Muscle layer of duodenum (tissue), 2 donors: Measurements from ENCODE around the gene SPRED3.
A peak's percentile ranks its signal among the peaks of the same experiment; 100 is the strongest.
"Not testable (repeated sequence)": the region's sequence is repeated elsewhere in the genome, so short reads cannot be mapped to it uniquely, and the experiment has no call there.

Experiments
- H3K27ac ChIP-seq: one replicate; pipeline ENCODE4 v1.7.0; 2013; ENCODE audit warnings: mild to moderate bottlenecking, low read length
- H3K27me3 ChIP-seq: one replicate; pipeline ENCODE4 v1.7.0; 2013; ENCODE audit warnings: low read depth, mild to moderate bottlenecking, control low read depth, low read length
- H3K36me3 ChIP-seq, 2 donors: one replicate each; pipeline ENCODE4 v1.7.0; 2013; ENCODE audit warnings: low read length in 2 of 2, control low read depth in 1 of 2, mild to moderate bottlenecking in 1 of 2; ENCODE audit not compliant: insufficient read depth in 2 of 2, control insufficient read depth in 1 of 2
- H3K4me1 ChIP-seq, 2 donors: one replicate each; pipeline ENCODE4 v1.7.0; 2013; ENCODE audit warnings: low read length in 2 of 2, mild to moderate bottlenecking in 2 of 2, control low read depth in 1 of 2, moderate library complexity in 1 of 2; ENCODE audit not compliant: insufficient read depth in 2 of 2, control insufficient read depth in 1 of 2
- H3K4me3 ChIP-seq, 2 donors: one replicate each; pipeline ENCODE4 v1.7.0; 2013; ENCODE audit warnings: low read length in 2 of 2, low read depth in 1 of 2, mild to moderate bottlenecking in 1 of 2
- H3K9me3 ChIP-seq, 2 donors: one replicate each; pipeline ENCODE4 v1.7.0; 2013; ENCODE audit warnings: low read length in 2 of 2, control low read depth in 1 of 2, mild to moderate bottlenecking in 1 of 2; ENCODE audit not compliant: control insufficient read depth in 1 of 2
- donor health status: healthy.

SPRED3 gene

DNA sequence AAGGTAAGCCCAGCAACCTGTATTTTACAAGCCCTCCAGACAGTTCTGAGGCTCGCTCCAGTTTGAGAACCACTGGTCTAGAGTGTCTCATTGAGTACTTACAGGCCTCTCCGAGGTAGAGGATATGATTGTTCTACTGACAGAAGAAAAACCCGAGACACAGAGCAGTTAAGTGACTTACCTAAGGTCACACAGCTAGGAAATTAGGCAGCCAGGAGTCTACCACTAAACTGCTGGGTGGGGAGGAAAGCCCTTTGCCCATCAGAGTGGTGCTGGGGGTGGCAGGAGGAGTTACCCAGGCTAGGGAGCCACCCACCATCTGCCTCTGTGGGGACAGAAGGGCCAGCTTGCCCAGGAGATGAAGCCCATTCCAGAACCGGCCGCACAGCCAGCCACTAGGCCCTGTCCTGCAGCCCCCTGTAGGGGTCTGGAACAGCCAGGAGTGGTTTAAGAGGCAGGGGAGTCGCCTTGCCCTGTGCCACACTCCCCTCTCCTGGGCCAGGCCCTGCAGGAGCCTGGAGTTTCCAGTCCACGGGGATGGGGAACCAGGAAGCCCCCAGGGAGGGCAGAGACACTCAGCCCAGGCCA is 36.8 kb downstream of the SPRED3 start:
- no peaks in the 10 kb centered on the region for H3K9me3 ChIP-seq
- H3K27me3 ChIP-seq, result no peaks in the 10 kb centered on the region
- H3K4me1 ChIP-seq, result no peaks in the 10 kb centered on the region
- H3K27ac ChIP-seq, result no peak overlapping the region
- H3K4me3 ChIP-seq, result peak overlapping the region; percentile 21 to 49
- no peaks in the 10 kb centered on the region for H3K36me3 ChIP-seq

DNA sequence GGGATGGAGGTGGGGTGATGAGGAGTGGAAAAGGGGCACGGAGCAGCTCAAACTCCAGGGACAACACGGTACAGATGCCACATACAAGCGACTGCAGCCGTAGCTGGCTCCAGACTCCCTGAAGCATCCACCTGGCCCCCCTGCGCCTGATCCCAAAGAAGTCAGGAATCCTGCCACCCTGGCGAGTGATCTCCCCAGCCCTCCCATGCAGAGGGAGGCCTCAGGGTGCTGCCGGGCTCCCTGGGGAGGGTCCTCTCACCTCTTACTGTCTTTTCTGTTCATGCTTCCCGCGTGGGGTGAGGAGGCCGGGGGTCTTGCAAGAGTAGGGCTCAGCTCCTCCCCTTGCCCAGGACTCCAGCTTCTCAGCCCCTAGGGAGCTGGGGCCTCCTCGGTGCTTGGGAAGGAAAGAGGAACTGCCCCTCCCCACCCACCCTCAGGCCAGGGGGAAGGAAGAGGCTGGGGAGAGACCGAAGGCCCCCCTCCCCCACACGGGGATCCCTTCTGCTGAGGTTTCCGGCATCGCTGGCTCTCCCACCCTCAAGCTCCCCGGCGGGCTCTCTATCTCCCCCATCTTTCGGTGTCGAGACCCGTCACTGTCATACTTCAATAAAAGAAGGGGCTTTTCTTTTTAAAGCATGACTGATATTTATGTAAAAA is 37.4 kb downstream of the SPRED3 start, which contains the start of gene RASGRP4:
Gene RASGRP4, minus strand, starts transcription at position 410 of the 657 bp plus-strand sequence. Its CDS starts 128 bp downstream, at position 282.
- H3K36me3 ChIP-seq, result no peaks in the 10 kb centered on the region
- H3K27ac ChIP-seq, result no peak within 1 kb of the TSS
- H3K9me3 ChIP-seq, result no peaks in the 10 kb centered on the region
- H3K4me3 ChIP-seq, result peak within 1 kb of the TSS; percentile 21 to 49
- no peaks in the 10 kb centered on the region for H3K27me3 ChIP-seq
- no peaks in the 10 kb centered on the region for H3K4me1 ChIP-seq

DNA sequence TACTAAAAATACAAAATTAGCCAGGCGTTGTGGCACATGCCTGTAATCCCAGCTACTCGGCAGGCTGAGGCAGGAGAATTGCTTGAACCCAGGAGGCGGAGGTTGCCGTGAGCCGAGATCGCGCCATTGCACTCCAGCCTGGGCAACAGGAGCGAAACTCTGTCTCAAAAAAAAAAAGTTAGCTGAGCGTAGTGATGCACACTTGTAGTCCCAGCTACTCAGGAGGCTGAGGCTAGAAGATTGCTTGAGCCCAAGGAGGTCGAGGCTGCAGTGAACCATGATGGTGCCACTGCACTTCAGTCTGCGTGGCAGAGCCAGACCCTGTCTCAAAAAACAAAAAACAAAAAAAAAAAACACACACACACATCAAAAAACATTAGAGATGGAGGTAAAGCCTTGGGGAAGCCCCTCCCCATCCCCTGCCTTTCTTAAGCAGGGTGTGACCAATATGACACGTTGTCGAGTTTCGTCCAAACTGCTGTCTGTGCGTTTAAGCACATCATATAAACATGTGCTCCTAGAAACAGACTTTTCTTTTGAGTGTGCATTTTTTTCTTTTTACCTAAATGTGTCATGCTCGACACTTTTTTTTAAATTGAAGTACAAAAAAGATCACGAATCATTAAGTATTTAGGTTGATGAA is 38.7 kb downstream of the SPRED3 start:
- H3K27me3 ChIP-seq, H3K4me1 ChIP-seq, H3K4me3 ChIP-seq, H3K36me3 ChIP-seq, H3K27ac ChIP-seq, H3K9me3 ChIP-seq: not testable (repeated sequence)

DNA sequence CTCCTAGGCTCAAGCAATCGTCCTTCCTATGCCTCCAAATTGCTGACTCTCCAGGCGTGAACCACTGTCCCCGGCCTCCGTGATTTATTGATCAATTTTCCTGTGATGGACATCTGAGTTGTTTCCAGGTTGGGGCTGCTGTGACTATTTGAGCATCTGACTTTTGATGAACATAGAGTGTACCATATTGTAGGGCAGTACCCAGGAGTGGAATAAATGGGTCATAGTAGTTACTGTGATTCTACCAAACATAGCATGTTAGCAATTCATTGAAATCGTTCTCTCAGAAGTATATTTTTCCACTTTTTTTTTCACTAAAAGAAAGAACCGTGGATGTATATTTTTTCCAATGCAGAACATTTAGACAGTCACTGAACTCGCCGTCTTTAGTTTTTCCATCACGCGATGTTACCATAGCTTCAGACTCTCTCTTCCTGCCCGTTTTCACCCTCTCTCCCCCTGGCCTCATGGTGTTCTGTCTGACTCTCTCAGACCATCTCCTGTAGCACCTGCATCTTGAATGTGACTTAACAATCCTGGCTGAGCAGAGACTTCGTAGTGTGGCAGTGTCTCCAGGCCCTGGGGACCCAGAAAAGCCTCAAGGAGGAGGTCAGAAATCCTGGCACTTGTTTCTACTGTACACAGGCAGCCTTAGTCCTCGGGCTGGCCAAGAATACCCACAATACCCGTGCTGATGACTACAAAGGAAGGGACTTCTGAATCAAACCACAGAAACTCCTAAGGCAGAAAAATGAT is 40.7 kb downstream of the SPRED3 start:
- peaks cover 0 to 5% of the 10 kb centered on the region in 2 donors for H3K4me1 ChIP-seq
- no peak overlapping the region for H3K27ac ChIP-seq
- H3K27me3 ChIP-seq, result peaks cover 5% of the 10 kb centered on the region
- no peak overlapping the region for H3K4me3 ChIP-seq
- H3K36me3 ChIP-seq, result no peaks in the 10 kb centered on the region
- H3K9me3 ChIP-seq, result no peaks in the 10 kb centered on the region

DNA sequence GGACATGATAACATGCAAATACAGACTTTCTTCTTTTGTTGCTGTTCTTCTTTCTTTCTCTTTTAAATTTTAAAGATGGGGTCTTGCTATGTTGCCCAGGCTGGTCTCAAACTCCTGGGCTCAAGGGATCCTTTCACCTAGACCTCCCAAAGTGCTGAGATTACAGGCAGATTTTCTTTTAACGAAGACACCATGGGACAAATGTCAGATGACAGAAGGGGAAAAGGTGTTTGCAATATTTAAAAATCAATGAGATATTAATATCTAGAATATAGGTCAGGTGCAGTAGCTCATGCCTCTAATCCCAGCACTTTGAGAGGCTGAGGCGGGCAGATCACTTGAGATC is 41.3 kb downstream of the SPRED3 start:
- Histone ChIP-seq H3K4me1 (peaks cover 0 to 5% of the 10 kb centered on the region in 2 donors), H3K27ac (no peak overlapping the region), H3K4me3 (no peak overlapping the region), H3K27me3 (peaks cover 10% of the 10 kb centered on the region), H3K36me3 (no peaks in the 10 kb centered on the region), H3K9me3 (no peaks in the 10 kb centered on the region)

DNA sequence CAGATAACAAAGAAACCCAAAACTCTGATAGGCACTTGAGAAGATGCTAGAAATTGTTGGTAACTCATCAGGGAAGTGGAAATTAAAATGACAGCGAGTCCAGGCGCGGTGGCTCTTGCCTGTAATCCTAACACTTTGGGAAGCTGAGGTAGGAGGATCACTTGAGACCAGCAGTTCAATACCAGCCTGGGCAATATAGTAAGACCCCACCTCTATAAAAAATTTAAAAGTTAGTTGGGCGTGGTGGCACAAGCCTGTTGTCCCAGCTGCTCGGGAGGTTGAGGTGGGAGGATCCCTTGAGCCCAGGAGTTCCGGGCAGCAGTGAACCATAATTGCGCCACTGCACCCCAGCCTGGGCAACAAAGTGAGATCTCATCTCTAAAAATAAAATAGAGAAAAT is 42.4 kb downstream of the SPRED3 start:
- Histone ChIP-seq H3K4me1 (peaks cover 0 to 5% of the 10 kb centered on the region in 2 donors), H3K4me3 (no peak overlapping the region), H3K9me3 (no peaks in the 10 kb centered on the region), H3K36me3 (no peaks in the 10 kb centered on the region), H3K27ac (no peak overlapping the region), H3K27me3 (peaks cover 14% of the 10 kb centered on the region)

DNA sequence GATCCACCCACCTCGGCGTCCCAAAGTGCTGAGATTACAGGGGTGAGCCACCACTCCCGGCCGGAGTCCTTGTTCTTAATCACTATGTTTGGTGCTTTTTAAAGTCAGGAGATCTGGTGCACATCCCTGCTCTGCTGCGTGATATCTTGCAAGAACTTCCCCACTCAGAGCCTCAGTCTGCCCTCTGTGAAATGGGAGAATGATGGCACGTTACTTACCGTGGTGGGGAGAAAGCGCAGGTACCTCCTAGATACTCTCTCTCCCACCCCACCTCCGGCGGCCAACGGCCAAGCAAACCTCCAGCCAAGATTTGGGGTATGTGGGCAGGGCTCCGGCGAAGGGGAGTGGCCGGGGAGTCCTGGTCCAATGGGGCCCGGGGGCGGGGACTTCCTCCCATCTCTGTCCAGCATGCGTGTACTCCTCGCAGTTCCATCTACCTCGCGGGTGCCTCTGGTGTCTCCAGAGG is 44.8 kb downstream of the SPRED3 start, which contains the start of gene RYR1:
Gene RYR1, plus strand, starts transcription at position 424 of the 466 bp plus-strand sequence. CDS start 139 bp downstream, outside the sequence.
- Histone ChIP-seq H3K4me3 (peak within 1 kb of the TSS in 1 of 2 donors; percentile 18), H3K9me3 (no peaks in the 10 kb centered on the region), H3K27ac (no peak within 1 kb of the TSS)

GRCh38 chr19:38434549-38435051 is 46.1 kb downstream of the SPRED3 start:
- H3K9me3 ChIP-seq, result no peaks in the 10 kb centered on the region
- peak overlapping the region in 1 of 2 donors; percentile 18 for H3K4me3 ChIP-seq
- H3K4me1 ChIP-seq, result peaks cover 0 to 5% of the 10 kb centered on the region in 2 donors
- peaks cover 14% of the 10 kb centered on the region for H3K27me3 ChIP-seq
- H3K36me3 ChIP-seq, result no peaks in the 10 kb centered on the region
- no peak overlapping the region for H3K27ac ChIP-seq

More for the DNA sequence above, 44.8 kb downstream of the SPRED3 start, which contains the start of gene RYR1:
- Histone ChIP-seq H3K4me1 (peaks cover 0 to 5% of the 10 kb centered on the region in 2 donors), H3K36me3 (no peaks in the 10 kb centered on the region), H3K27me3 (peaks cover 14% of the 10 kb centered on the region)

DNA sequence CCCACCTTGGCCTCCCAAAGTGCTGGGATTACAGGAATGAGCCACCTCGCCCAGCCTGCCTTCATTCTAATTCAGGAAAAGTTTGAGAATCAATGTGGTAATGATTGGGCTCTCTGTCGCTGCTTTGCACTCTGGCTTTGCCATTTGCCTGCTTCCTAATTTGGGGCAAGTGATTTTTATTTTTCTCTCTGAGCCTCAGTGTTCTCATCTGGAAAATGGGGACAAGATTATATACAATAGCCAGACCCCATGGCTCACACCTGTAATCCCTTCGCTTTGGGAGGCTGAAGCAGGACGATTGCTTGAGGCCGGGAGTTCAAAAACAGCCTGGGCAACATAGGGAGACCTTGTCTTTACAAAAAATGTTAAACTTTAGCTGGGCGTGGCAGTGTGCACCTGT is 48.8 kb downstream of the SPRED3 start:
- Histone ChIP-seq H3K36me3 (no peaks in the 10 kb centered on the region), H3K9me3 (no peaks in the 10 kb centered on the region), H3K27ac (no peak overlapping the region), H3K4me3 (no peak overlapping the region), H3K4me1 (peaks cover 0 to 5% of the 10 kb centered on the region in 2 donors), H3K27me3 (peaks cover 14% of the 10 kb centered on the region)

DNA sequence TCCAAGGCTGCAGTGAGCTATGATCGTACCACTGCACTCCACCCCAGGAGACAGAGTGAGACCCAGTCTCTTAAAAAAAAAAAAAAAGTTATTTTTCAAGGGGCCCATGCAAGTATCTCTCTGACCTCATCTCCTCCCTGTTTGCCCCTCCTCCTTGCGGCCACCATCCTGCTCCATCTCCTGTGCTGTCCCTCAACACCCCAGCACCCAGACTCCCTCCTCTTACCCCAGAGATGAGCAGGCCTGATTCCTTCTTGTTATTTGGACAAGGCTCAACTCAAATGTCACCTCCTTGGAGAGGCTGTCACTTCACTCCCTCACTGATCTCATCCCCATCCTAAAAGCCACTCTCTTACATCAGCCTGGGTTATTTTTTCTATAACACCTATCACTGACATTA is 49.4 kb downstream of the SPRED3 start:
- H3K9me3 ChIP-seq, result no peaks in the 10 kb centered on the region
- no peak overlapping the region for H3K27ac ChIP-seq
- H3K36me3 ChIP-seq, result no peaks in the 10 kb centered on the region
- no peak overlapping the region for H3K4me3 ChIP-seq
- peaks cover 0 to 5% of the 10 kb centered on the region in 2 donors for H3K4me1 ChIP-seq
- H3K27me3 ChIP-seq, result peaks cover 14% of the 10 kb centered on the region

- H3K27ac ChIP-seq, result no peak overlapping the region
Observed at GRCh38 chr19:38440592-38440991, 52.1 kb downstream of the SPRED3 start.

More at GRCh38 chr19:38440592-38440991, 52.1 kb downstream of the SPRED3 start:
- H3K4me1 ChIP-seq, result no peaks in the 10 kb centered on the region
- H3K9me3 ChIP-seq, result no peaks in the 10 kb centered on the region
- H3K4me3 ChIP-seq, result no peak overlapping the region
- no peaks in the 10 kb centered on the region for H3K36me3 ChIP-seq
- no peaks in the 10 kb centered on the region for H3K27me3 ChIP-seq
